Measurements from ENCODE around the gene GNAO1.

The GNAO1 gene

DNA sequence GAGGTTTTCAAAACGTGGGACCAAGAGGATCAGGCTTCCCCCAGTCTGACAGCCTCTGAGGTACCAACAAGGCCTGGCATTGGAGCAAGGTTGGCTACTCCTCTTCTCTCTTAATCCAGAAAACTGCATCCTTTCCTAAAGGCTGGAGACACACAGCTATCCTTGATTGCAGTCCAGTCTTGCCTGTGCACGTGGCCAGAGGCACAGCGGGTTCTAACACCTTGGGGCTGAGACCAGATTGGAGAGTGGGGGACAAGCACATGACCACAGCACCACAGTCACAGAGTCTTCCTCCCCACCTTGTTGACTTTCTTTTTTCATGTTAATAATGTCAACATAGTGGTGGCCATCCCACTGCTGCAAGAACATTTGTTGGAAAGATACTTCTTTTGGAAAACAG, 46.9 kb downstream of the GNAO1 start:
- no peak for DNase-seq (ENCODE audit: low read depth)

GRCh38 chr16:56241596-56241995, 50.3 kb downstream of the GNAO1 start:
- DNase-seq (ENCODE audit: low read depth), result no peak

DNA sequence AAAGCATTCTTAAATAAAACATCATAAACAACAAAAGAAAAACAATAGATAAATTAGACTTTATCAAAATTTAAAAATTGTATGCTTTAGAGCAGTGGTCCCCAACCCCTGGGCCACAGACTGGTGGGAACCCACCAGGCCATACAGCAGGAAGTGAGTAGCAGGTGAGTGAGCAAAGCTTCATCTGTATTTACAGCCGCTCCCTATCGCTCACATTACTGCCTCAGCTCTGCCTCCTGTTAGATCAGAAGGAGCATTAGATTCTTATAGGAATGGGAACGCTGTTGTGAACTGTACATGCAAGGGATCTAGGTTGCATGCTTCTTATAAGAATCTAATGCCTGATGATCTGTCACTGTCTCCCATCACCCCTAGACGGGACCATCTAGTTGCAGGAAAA, 51.5 kb downstream of the GNAO1 start:
- no peak for DNase-seq (ENCODE audit: low read depth)

GRCh38 chr16:56244612-56245011, 53.3 kb downstream of the GNAO1 start:
- DNase-seq (ENCODE audit: low read depth), result no peak

- DNase-seq (ENCODE audit: low read depth), result no peak
Measured at GRCh38 chr16:56245197-56245596, 53.9 kb downstream of the GNAO1 start.

DNA sequence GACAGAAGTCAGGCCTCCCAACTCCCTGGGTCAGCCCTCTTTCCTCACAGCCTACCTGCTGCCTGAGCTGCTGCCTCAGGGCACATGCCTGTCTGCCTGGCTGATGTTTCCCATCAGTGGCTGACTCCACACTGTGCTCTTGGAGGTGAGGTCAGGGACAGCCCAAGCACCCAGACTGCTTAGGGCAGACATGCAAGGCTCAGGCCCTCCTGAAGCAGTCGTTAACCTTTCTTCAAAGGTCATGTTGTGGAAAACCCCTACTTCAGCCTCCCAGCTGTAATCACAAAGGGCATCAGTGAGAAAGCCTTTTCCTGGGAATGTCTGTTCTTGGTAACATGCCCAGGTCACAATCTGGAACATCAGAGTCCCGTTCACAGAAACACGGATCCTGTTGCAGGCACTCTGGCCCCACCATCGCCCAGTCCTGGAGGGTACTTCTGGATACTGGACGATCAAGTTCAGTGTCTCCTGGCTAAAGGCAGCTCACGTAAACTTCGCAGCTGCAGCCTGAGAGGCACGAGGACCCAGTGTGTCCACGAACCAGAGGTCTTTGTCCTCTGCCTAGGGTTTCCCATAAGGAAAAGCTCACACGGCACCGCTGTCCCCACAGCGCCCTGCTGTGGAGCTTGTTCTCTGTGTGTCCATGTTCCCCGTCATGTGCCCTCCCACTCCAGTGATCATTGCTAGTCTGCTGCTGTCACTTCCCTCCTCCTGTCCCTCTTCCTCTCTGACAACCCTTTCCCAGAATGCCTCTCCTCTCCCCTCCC, 54.9 kb downstream of the GNAO1 start:
- no peak for DNase-seq (ENCODE audit: low read depth)

- no peak for DNase-seq (ENCODE audit: low read depth)
Measured at GRCh38 chr16:56247018-56247417, 55.7 kb downstream of the GNAO1 start.

DNA sequence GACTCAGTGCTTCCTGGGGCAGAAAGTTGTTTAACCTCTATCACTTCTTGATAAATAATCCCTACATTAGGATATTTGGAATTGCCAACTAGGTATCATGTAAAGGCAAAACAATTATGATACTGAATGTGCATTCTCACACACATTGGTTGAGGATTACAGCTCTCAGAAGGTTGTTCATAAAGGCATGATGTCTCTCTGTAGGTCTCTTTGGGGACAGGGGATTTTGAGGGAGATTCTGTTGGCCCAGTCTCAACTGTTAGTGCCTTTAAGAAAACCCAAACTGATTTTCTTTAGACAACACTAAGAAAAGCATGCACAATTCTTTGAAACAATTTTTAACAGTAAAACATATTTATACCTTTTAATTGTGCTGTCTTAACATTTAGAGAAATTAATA, 56.5 kb downstream of the GNAO1 start:
- no peak for DNase-seq (ENCODE audit: low read depth)

DNA sequence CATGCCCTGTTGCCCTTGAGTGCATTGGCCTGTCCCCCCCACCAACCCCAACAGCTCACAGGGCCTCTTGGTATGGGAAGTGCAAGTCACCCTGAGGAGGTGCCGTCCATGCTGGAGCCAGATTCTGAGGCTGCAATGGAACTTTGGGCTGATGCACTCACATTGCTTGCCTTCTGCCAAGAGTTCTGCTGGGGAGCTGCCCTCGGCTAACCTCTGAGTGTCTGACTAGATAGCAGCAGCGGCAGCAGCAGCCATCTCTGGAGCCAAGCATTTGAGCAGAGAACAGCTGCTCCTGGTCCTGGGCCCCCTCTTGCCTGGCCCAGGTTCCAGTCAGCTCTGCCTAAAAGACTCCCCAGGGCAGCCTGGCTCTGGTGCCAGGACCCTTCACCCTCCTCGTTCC, 61.5 kb downstream of the GNAO1 start:
- DNase-seq (ENCODE audit: low read depth), result no peak

DNA sequence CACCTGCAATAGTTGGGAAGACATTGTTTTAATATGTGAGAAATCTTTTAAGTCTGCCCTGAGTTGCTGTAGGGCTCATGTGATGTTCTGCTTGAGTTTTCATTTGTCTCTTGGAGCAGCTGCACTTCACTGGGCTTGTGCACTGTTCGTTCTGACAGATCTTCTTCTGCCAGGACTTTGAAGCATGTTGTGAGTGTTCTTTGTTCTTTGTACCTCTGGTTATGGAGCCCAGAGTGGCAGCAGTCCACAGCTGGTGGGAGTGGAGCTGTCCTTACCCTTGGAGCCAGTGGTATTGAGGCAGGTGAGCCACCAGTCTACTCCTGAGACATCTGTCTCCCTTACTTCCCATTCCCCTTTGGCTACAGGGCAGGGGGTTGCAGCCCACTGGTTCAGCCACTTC, 64.6 kb downstream of the GNAO1 start:
- DNase-seq (ENCODE audit: low read depth), result no peak

DNA sequence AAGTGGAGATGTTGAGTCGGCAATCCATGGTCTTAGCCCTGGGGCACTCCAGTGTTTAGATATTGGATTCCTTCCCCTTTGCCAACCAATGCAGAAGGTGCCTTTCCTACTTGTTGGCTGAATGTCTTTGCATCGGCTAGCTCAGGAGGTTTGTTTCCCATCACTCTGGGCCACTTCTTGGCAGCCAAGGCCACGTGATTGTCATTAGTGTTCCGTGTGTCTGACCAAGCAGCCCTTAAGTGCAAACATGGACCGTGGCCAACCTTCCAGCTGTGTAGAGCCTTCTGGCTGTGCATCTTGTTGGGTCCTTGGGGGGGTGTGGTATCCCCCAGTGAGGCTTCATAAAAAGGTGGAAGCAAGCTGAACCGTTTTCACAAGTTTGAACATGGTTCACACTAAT, 66.0 kb downstream of the GNAO1 start:
- DNase-seq (ENCODE audit: low read depth), result no peak

DNA sequence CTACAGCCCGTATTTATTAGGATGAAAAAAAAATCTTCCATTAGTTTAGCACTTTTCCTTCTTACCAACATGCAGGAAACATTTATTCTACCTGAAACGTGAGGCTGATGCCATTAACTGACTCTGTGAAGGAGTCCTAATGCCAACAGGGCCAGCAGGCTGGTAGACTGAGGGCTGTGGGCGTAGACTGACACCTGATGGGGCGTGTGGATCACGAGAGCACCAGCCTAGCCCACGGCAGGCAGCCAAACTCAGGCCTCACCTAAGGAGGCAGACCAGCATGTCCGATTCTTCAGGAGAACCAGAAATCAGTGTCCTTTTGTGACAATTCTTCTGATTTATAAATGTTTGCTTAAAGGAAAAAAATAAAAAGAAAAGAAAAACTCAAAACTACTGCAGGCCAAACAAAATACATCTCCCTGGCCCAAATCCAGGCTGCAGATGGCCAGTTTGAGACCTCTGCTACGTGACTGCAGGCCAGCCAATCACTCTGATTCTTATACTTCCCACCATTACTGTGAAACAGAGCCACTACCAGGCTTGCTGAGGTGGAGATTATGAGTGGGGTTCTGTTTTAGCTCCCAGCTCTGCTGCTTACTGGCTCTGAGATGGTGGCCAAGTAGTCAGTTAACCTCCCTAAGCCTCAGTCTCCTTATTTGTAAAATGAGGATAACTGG, 66.5 kb downstream of the GNAO1 start:
- no peak for DNase-seq (ENCODE audit: low read depth)

DNA sequence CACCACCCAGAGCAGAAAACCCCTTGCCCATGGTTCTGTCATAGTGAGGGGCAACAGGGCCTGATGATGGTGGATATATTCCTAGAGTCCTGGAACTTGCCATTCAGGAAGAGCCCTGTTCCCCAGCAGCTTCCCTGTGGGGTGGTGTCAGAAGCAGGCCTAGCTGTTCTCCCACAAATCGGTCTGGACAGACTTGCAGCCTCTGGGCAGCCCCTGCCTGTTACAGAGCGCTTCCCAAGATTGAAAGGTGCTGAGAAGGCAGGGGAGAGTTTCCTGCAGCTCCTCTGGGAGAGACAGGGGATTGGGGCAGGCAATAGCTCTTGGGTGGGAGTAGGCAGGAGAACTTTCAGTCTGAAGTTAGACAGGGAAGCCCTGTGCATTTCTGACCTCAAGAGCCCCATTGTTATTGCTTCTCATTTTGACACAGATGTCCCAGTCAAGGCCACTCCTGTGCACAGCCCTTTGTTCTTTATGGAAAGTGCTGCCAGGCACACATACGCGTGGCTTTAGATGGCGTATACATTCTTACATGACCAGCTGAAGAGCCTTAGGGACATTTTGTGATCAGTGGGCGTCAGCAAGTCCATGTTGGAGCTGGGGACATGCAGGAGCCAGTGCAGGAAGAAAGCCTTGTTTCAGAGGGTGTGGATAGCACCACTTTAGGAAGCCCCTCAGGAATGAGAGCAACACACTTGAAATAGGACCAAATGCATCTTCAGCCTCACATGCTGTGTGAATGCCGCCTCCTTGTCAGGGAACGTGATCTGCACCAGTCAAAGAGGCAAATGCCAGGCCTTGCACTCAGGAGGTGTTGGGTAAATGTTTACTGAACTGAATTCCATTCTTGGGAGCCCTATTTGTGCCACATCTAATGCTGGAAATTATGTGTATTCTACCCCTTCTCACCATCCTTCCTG, 67.5 kb downstream of the GNAO1 start:
- DNase-seq (ENCODE audit: low read depth), result no peak

GRCh38 chr16:56259425-56259779, 68.1 kb downstream of the GNAO1 start:
- DNase-seq (ENCODE audit: low read depth), result no peak

DNA sequence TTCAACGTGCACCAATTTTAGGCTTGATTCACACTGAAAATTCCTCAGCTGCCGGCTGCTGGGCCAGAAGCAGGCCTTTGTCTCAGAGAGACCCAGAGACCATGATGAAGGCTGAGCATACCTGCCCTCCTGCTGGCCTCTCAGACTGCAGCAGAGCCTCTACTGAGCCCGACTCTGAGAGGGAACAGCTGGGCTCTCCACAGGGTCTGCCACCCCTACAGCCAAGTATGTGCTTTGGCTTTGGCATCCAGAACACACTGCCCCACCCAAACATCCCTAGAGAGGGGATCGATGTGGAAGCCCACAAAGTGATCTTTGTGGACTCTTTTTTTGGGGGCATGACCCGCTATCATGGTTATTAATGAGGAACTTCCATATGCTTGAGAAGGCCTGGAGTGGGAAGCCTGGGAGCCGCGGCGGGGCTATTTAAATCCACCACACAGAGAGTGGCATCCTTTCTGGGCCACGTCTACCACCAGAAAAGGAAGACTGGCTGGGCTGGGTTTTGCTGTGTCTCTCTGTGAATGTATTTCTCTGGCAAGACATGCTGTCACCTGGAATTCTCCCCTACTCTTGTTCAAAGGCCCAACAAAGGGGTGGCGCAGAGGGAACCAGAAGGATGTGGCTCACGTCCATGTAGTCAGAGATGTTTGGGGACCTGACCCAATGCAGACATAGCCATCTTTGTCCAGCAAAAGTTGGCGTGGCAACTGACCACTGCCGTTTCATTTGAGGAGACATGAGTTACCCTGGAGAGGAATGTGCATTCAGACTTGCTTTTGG, 69.3 kb downstream of the GNAO1 start:
- DNase-seq (ENCODE audit: low read depth), result no peak

- no peak for DNase-seq (ENCODE audit: low read depth)
Measured at GRCh38 chr16:56261656-56262055, 70.4 kb downstream of the GNAO1 start.

DNA sequence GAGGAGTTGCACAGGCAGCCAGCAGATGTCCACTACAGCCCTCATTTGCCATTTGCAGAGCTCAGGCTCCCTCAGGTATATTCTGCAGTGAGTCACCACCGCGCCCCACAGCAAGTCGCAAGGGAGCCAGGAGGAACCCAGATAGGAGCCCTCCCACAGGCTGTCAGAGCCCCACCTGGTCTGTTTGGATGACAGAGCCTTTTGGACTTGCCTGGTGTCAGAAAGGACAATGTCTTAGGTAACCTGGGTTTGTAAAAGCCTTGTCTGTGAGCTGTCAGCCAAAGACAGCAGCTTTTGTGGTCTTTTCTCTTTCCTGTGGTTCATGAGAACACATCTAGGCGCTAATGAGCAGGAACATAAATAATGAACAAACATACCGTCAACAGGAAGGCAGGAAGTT, 70.9 kb downstream of the GNAO1 start:
- peak; percentile 50 for DNase-seq (ENCODE audit: low read depth)

DNA sequence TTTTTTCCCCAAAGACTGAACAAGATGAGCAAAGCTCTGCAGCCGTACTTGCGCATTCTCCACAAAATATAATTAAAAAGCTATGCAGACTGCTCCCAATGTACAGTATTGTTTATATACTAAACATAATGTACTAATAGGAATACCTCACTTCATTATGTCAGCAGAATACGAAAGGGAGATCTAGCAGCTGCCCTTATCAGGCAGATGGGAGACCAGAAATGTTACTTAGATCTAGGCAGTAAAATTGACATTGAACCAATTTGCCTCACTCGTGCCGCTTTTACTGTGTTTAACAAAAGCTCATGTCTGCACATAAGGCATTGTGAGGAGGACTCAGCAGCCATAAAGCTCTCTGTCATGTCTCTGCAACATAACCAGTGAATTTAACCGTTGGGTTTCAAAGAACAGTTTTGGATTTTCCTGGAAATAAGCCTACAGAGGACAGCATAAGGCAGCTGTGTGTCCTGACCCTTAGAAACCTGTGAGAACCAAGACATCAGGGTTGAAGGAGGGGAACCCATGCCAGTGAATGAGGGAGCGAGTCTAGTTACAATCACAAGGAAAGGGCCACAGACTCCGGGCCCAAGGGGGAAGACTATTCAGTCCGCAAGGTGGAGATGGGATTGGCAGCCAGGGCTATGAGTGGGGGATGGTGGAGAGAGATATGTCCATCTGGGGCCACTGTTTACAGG, 71.4 kb downstream of the GNAO1 start:
- DNase-seq (ENCODE audit: low read depth), result no peak

DNA sequence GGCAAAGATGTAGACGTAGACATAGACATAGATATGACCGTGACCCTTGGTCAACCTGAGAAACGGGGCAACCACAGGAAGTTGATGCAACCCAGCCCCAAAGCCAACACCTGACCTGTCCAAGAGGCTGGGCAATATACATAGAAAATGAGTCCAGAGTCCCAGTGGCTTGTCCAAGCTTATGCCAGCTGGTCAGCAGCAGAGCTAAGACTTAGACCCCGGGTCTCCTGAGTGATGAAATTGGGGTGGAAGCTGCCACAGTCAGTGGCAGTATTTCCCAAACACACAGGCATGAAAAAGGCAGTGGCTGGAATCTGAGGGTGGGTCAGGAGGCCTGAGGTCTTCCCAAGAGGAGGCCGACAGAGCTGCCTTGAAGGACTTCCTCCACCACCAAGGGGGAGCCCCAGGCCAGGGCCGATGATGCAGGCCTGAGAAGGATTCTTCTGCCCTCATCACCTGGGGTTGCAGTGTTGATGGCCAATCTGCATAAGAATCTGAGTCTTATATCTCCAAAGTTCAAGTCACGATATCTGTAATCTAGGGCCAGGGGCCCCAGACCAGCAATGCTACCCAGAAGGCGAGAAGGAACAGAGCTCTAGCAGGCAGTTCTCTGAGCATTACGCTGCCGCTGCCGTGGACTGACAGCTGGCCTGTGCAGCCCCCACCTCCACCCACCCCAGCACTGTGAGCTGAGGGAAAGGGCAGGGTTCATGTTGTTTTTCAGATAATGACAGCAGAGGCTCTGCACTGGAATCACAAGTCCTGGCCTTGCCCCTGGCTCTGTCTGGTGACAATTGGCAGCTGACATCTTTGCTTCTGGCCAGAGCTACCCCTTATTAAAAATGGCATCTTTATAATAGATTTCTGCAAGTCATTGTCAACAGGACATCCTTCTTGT, 72.7 kb downstream of the GNAO1 start:
- DNase-seq (ENCODE audit: low read depth), result no peak

- no peak for DNase-seq (ENCODE audit: low read depth)
Measured at GRCh38 chr16:56264609-56264972, 73.3 kb downstream of the GNAO1 start.
